Effector memory CD8-positive, alpha-beta T cell (primary cell): ENCODE data around the gene SCAMP4.
"Not testable (repeated sequence)": the region's sequence is repeated elsewhere in the genome, so short reads cannot be mapped to it uniquely, and the experiment has no call there.

Experiments used
- ATAC-seq: fragments of 150-1000 bp; cut with Tn5 transposase; replicated peaks from 2 replicates; pipeline ENCODE4 v1.10.0; 2021; ENCODE audit warnings: mild to moderate bottlenecking, moderate library complexity
- DNase-seq, 3 experiments: peaks; one replicate each; pipeline ENCODE4 v3.0.0; 2021
- H3K27ac Mint-ChIP-seq, 2 donors: one replicate each; pipeline ENCODE4 v1.8.0; 2022; ENCODE audit warnings: mild to moderate bottlenecking in 2 of 2, mixed read lengths in 2 of 2, moderate library complexity in 2 of 2
- H3K27me3 Mint-ChIP-seq, 2 donors: one replicate each; pipeline ENCODE4 v1.8.0; 2022; ENCODE audit warnings: mixed read lengths in 2 of 2
- H3K36me3 Mint-ChIP-seq: one replicate; pipeline ENCODE4 v1.8.0; 2022; ENCODE audit warnings: mild to moderate bottlenecking, moderate library complexity, mixed read lengths; ENCODE audit not compliant: insufficient read depth
- H3K4me1 Mint-ChIP-seq, 2 donors: one replicate each; pipeline ENCODE4 v1.8.0; 2022; ENCODE audit warnings: low read depth in 2 of 2, mixed read lengths in 2 of 2
- H3K4me3 Mint-ChIP-seq, 2 donors: one replicate each; pipeline ENCODE4 v1.8.0; 2022; ENCODE audit warnings: mild to moderate bottlenecking in 2 of 2, mixed read lengths in 2 of 2, moderate library complexity in 2 of 2
- H3K9me3 Mint-ChIP-seq, 2 donors: one replicate each; pipeline ENCODE4 v1.8.0; 2022; ENCODE audit warnings: mixed read lengths in 2 of 2

SCAMP4 gene

GRCh38 chr19:1873524-1874473 is 31.4 kb upstream of the SCAMP4 start:
- Mint-ChIP-seq H3K27ac (peak overlapping the region; percentile 92 to 96), H3K4me3 (peak overlapping the region; percentile 96 to 99), H3K9me3 (no peaks in the 10 kb centered on the region), H3K36me3 (peaks cover 67% of the 10 kb centered on the region), H3K27me3 (no peaks in the 10 kb centered on the region), H3K4me1 (peaks cover 31 to 33% of the 10 kb centered on the region in 2 donors)
- ATAC-seq, result no peak
- DNase-seq, result no peak

DNA sequence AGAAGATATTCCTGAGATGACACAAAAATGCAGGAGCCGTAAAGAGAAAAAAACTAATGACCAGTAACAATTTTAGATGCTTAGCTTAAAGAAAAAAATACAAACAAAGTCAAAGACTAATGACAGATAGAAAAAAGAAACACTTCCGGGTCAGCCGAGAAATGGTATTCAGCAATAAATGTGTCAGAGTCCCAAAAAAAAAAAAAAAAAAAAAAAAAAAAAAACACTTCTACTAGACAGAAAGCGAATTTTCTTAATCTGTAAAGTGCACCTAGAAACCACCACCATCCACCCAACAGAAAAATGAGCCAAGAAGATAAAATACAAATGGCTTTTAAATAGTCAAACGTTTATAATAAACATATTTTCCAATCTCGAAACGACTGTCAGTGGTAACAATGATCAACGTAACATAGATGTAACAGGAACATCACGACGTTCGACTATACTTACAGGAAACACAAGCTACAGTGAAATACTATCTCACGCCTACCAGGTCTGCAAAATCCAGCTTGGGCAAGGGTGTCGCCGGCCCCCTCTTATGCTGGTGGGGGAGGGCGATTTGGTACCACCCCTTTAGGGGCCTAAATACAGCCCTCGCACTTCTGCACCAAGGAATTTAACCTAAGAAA is 30.5 kb upstream of the SCAMP4 start:
- Mint-ChIP-seq H3K36me3 (peaks cover 73% of the 10 kb centered on the region), H3K4me1 (peaks cover 25 to 32% of the 10 kb centered on the region in 2 donors), H3K9me3 (no peaks in the 10 kb centered on the region), H3K27ac (peak overlapping the region; percentile 92 to 96), H3K4me3 (peak overlapping the region; percentile 96 to 99), H3K27me3 (no peaks in the 10 kb centered on the region)
- peak; percentile 52 for ATAC-seq
- DNase-seq, result peak in 1 of 3 experiments; percentile 34

DNA sequence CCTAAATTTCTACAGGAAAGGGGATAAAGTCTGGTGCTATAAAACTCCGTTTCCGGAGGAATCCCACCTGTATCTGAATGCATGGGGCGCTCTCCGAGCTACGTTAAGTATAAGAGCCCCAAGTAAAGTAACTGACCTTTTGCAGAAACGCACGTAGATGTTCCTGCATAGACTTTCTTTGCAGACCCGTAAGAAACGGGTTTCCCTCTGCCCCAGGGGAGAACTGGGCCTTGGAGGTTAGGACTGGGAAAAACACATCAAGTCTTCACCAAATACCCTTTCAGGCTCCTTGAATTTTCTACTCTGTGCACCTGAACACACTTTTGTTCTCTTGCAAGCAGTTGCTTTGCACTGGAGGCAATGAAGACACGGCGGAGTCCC is 29.9 kb upstream of the SCAMP4 start:
- Mint-ChIP-seq H3K4me1 (peaks cover 25 to 35% of the 10 kb centered on the region in 2 donors), H3K36me3 (peaks cover 75% of the 10 kb centered on the region), H3K27ac (peak overlapping the region; percentile 92 to 96), H3K4me3 (peak overlapping the region; percentile 96 to 99)
- not testable (repeated sequence) for DNase-seq, H3K27me3 Mint-ChIP-seq, H3K9me3 Mint-ChIP-seq
- peak; percentile 1 for ATAC-seq

GRCh38 chr19:1875646-1876495 is 29.3 kb upstream of the SCAMP4 start:
- H3K4me3 Mint-ChIP-seq, result peak overlapping the region; percentile 96 to 99
- peak overlapping the region; percentile 92 to 96 for H3K27ac Mint-ChIP-seq
- H3K36me3 Mint-ChIP-seq, result peaks cover 69% of the 10 kb centered on the region

DNA sequence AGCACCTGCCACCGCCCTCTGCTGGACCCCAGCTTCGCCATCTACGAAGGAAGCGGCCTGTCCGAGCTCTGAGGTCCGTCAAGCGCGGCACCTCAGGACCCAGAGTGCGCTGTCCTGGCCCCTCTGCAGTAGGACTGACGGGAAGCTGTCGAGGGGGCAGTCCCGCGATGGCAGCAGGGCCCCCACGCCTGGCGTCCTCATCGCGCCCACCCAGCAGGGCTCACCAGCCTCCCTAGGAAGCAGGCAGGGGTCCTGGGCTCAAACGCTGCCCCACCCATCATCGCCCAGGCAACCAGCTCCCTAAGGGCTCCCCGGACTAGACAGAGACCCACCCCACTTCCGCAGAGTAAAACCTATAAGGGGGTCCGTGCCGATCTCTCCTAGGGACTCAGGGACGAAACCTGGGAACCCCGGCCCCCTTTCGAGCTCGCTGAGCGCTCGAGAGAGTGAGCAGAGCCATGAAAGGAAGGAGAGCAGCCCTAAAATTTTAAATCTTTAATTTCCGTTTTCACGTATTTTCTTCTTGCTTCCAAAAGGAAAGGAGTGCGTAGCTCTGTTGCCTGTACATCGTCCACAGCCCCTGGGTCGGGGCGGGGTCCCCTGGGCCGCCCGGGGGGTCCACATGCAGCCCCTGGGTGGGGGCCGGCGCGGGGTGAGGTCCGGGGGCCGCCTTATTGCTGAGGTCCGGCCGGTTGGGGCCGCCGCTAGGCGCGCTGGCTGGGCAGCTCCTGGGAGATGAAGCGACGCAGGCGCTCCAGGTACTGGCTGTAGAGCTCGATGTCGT is 28.5 kb upstream of the SCAMP4 start:
- Mint-ChIP-seq H3K4me3 (peak overlapping the region; percentile 96 to 99), H3K4me1 (peaks cover 25 to 40% of the 10 kb centered on the region in 2 donors), H3K27ac (peak overlapping the region; percentile 92 to 96), H3K36me3 (peaks cover 68% of the 10 kb centered on the region)
- H3K9me3 Mint-ChIP-seq, H3K27me3 Mint-ChIP-seq, DNase-seq: not testable (repeated sequence)
- peak; percentile 1 for ATAC-seq

More at GRCh38 chr19:1875646-1876495, 29.3 kb upstream of the SCAMP4 start:
- ATAC-seq, result peak; percentile 90
- Mint-ChIP-seq H3K27me3 (no peaks in the 10 kb centered on the region), H3K4me1 (peaks cover 25 to 40% of the 10 kb centered on the region in 2 donors), H3K9me3 (no peaks in the 10 kb centered on the region)
- peak; percentile 80 to 82 (median 81) for DNase-seq

- not testable (repeated sequence) for H3K27ac Mint-ChIP-seq, H3K9me3 Mint-ChIP-seq, H3K4me3 Mint-ChIP-seq, ATAC-seq, H3K27me3 Mint-ChIP-seq, DNase-seq
- H3K4me1 Mint-ChIP-seq, result peaks cover 29 to 45% of the 10 kb centered on the region in 2 donors
- peaks cover 67% of the 10 kb centered on the region for H3K36me3 Mint-ChIP-seq
These were observed 27.9 kb upstream of the SCAMP4 start for GRCh38 chr19:1877280-1877660.

DNA sequence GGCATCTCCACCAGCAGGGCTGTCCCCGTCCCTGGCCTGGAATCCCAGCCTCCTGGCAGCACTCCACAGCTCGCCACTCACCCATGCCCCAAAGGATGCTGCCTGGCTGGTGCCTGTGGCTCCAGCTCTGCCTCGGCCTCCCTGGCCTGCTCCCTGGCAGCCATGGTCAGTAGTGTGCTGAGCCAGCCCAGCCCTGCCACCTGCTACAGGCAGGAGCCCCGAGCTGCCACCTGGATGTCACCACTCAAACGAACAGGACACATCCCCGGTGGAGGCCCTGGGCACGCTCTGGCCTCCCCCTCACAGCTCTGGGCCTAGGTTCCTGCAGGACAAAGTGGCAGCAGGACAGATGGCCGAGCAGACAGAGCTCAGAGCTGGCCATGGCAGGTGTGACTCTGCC is 26.6 kb upstream of the SCAMP4 start:
- H3K36me3 Mint-ChIP-seq, result peaks cover 68% of the 10 kb centered on the region
- H3K4me1 Mint-ChIP-seq, result peaks cover 42 to 52% of the 10 kb centered on the region in 2 donors
- peak overlapping the region in 1 of 2 donors; percentile 23 for H3K4me3 Mint-ChIP-seq
- not testable (repeated sequence) for H3K9me3 Mint-ChIP-seq, ATAC-seq, DNase-seq, H3K27me3 Mint-ChIP-seq
- H3K27ac Mint-ChIP-seq, result peak overlapping the region; percentile 84

DNA sequence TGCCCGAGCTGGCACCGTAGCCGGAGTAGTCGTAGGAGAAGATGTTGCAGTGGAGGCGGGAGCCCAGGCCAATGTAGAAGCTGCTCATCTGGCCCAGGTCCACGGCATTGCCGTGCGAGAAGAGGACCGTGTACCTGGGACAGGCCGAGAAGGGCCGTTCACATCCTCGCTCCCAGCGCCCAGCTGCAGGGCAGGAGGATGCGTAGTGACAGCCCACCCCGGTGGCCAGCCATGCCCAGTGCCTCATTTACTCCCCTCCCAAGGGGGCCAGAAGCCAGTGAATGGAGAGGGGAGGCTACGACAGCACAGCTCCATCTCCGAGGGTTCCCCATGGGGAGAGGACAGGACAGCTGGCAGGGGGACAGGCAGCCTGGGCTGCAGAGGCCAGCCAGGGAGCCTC is 25.2 kb upstream of the SCAMP4 start:
- not testable (repeated sequence) for DNase-seq, ATAC-seq, H3K9me3 Mint-ChIP-seq, H3K27me3 Mint-ChIP-seq
- peaks cover 70% of the 10 kb centered on the region for H3K36me3 Mint-ChIP-seq
- peaks cover 41 to 54% of the 10 kb centered on the region in 2 donors for H3K4me1 Mint-ChIP-seq
- peak overlapping the region in 1 of 2 donors; percentile 99 for H3K27ac Mint-ChIP-seq
- H3K4me3 Mint-ChIP-seq, result peak overlapping the region; percentile 45 to 65

DNA sequence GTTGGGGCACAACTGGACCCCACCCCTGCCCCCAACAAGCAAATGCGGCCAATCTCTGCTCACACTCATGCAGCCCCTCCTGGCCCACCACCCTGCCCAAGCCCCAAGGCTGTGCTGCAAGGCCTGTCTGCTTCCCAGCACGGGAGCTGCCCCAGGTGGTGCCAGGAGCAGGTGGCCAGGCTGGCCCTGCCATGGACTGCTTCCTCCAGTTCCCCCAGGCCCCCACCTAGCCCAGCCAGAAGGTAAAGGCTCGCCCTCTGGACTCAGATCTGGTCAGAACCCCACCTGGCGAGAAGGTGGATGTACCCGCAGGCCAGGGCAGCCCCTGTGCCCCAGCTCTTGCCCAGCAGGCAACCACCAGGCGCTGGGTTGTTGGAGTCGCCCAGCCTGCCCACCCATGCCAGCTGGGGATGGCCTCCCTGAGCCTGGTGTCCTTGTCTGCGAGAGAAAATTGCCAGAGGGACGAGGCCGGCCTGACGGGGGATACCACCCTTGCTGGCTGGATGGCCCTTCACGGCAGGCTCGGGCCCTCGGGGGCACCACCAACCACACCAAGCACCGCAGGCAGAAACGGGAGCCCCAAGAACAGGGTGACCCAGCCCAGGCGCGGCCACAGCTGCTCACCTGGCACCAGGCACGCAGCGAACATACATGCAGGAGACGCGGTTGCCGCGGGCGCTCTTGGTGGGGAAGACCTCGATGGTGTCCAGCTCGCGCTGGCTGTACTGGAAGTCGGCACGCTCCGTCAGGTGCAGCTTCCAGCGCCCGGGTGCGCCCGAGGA is 24.4 kb upstream of the SCAMP4 start:
- Mint-ChIP-seq H3K36me3 (peaks cover 70% of the 10 kb centered on the region), H3K4me3 (peak overlapping the region; percentile 45 to 65), H3K27me3 (no peaks in the 10 kb centered on the region), H3K27ac (peak overlapping the region; percentile 82 to 99), H3K9me3 (no peaks in the 10 kb centered on the region), H3K4me1 (peaks cover 35 to 48% of the 10 kb centered on the region in 2 donors)
- no peak for ATAC-seq
- no peak for DNase-seq

DNA sequence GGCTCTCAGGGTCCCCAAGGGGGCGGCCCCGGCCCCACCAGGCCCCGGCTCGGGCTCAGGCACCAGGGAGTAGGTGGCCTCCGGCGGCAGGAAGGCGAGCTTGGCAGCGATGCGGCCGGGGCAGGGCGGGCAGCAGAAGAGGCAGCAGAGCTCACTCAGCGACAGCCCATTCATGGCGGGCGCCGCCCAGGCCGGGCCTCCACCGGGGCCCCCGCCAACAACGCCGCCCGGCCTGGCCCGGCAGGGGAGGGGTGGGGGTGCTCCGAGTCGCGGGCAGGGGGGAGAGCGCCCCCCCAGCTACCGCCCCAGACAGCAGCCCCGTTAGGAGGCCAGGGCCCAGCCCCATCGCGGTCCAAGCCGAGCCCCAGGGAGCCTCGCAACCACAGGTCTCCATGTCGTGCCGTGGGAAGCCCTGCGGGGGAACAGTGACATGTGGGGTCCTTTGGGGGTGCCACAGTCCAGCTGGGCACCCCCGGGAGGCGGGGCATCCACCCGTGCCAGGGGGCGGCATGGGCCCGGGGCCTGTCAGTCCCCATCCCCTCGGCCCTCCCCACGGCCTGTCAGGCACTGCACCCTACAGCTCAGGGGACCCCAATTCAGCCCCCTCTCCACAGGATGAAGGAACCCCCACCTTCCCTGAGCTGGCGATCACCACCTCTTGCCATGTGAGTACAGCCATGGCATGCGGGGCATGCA is 23.7 kb upstream of the SCAMP4 start:
- H3K4me1 Mint-ChIP-seq, result peaks cover 30 to 42% of the 10 kb centered on the region in 2 donors

GRCh38 chr19:1882089-1882785 is 23.0 kb upstream of the SCAMP4 start:
- DNase-seq (peak; percentile 84 to 88 (median 88)), ATAC-seq (peak; percentile 66)
- Mint-ChIP-seq H3K27ac (peak overlapping the region; percentile 99), H3K9me3 (no peaks in the 10 kb centered on the region), H3K27me3 (no peaks in the 10 kb centered on the region), H3K4me3 (peak overlapping the region; percentile 94 to 98), H3K36me3 (peaks cover 62% of the 10 kb centered on the region), H3K4me1 (peaks cover 29 to 41% of the 10 kb centered on the region in 2 donors)

More for the DNA sequence above, 23.7 kb upstream of the SCAMP4 start:
- ATAC-seq, DNase-seq, H3K9me3 Mint-ChIP-seq, H3K27me3 Mint-ChIP-seq: not testable (repeated sequence)
- Mint-ChIP-seq H3K36me3 (peaks cover 69% of the 10 kb centered on the region), H3K27ac (peak overlapping the region; percentile 99), H3K4me3 (peak overlapping the region; percentile 94 to 98)
